Renal pelvis (tissue), 4 donors: ENCODE measurements around the gene NREP. TPM values are rescaled to one million over a fixed set of nuclear protein-coding genes. Genes with fewer than 3 reads are reported as not detected.

Experiments used
- DNase-seq: peaks from one replicate; pipeline ENCODE4 v3.0.0-alpha.2; 2013
- polyA plus RNA-seq, 3 donors: library from polyadenylated mRNA; unstranded; fragments of 120-200 nt; gene quantifications; one replicate each; pipeline ENCODE4 v1.2.1, GENCODE V29; 2013; ENCODE audit not compliant: insufficient read length in 3 of 3

NREP gene
- polyA plus RNA-seq, 3 donors = 704 to 795 (median 747) TPM

GRCh38 chr5:111781200-111781599 is 24.2 kb upstream of the NREP start:
- no peak for DNase-seq

DNA sequence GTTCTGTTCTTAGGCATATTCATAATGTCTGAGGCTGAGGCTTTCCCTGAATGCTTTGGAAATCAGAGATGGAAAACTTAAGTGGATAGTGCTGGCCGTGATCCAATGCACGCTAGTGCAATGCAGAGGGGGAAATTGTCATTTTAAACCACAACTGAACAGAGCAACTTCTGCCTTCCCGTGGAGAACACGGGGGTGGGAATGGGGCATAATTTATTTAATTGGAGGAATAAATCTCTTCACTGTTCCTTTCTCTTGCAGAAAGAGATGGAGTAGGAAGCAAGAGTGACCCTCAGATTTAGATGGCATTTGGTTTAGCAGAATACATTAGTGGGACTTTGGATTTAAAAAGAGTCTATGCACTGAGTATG is 22.9 kb upstream of the NREP start:
- DNase-seq = no peak

- no peak for DNase-seq
Observed at GRCh38 chr5:111779260-111779921, 22.4 kb upstream of the NREP start.

- no peak for DNase-seq
Observed at GRCh38 chr5:111776913-111777781, 20.2 kb upstream of the NREP start.

DNA sequence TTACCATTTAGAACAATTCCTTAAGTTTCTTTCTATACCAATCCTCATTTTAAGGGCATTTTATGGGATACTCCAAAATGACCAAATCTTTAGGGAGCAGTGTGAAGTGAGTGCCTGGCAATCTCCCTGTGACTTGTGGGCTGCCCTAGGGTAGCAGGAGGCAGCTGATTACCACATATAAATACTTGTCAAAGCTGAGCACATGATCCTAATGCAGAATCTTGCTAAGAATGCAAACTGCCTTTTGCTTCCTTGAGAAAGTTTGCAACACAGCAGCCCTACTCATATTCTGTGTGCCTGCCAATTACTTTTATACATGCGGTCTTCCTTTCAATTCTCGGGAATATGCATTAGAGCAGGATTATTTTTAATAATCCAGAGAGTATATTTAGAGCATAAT is 18.2 kb upstream of the NREP start:
- DNase-seq = no peak

GRCh38 chr5:111774525-111774924 is 17.5 kb upstream of the NREP start:
- DNase-seq = no peak

DNA sequence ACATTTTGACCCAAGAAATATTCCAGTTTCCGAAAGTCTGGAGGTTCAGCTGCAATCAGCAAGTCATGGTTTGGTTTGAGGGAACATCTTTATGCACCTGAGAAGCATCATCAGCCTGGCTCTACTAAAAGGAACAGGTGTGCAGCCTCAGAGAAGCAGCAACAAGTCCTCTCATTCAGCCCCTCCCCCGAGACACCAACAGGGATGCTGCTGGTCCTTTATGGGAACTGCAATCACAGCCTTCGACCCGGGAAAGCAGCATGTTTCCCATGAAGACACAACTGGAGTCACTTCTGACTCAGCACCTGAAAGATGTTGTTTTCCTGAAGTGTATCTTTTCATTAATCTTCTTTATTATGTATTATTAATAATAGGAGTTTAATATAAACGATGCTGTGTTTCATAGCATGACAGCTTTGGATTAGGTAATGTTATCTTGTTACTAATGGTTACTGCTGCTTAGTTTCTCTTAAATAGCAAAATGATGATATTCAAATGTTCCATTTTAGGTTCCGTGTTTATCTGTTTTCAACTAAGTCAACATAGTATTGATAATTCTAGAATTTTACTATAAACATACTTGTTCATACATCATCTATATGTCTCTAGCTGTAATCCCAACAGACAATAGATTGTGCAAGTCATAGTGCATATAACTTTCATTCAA is 15.6 kb upstream of the NREP start:
- no peak for DNase-seq

DNA sequence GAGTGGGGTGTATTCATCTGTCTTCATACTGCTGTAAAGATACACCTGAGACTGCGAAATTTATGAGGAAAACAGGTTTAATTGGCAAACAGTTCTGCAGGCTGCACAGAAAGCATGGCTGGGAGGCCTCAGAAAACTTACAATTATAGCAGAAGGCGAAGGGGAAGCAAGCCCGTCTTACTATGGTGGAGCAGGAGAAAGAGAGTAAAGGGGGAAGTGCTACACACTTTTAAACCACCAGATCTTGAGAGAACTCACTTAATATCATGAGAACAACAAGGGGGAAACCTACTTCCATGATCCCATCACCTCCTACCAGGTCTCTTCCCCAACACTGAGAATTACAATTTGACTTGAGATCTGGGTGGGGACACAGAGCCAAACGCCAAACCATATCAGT is 12.5 kb upstream of the NREP start:
- DNase-seq = no peak

DNA sequence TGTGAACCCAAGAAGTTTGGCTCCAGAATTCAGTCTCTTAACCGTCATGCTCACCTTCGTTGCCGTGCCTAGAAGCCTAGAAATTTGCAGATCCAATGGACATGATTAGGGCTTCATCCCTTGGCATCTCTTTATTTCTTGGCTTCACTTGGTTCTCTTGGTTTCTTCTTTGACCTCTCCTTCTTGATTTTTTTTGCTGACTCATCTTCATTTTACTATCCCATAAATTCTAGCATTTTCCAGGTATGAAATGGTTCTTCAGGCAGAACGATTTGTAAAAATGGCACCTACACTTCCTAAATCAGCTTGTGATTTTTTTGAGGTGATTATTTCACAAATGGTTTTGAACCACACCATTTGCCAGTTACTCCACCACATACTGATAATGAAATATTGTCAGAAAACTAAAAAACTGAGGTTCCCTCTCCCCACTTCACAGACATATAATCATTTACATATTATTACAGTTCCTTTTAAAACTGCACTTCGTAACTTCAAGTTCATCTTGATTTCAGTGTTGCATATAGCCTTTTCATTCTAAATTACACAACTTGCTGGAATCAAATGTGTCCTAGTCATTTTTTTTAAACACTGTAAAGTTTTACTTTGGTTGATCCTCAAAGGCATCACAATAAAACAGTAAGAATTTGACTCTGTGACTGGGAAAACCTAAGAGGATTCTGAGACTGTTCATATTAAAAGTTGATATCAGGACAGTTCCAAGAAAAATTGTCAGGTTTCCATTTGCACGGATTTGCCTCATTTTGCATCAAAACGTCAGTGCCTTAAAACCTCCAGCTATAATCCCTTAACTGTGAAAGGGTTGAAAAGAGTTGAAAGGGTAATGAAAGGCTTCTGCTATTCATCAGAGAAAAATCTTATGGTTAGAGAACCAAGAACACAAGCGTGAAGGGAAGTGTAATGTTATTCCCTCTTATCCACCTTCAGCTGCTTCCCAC is 8.9 kb upstream of the NREP start:
- DNase-seq = no peak

- no peak for DNase-seq
Observed at GRCh38 chr5:111764019-111764418, 7.0 kb upstream of the NREP start.

DNA sequence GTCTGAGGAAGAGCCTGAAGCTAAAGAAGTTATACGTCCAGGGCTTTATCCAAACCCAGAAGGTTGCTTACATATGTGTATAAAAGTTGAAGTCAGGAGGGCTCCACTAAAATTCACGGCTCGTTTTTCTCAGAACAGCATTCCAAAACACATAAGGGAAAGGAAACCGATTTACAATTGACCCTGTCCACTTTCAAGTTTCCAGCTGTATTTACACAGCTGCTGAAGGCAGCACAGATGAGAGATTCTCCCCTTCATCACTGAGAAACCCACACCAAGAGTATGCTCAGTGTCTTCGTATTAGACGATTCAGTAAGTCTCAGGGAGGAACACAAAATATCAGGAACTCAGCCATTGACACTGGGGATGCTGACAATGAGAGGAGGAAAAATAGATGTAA is 5.9 kb upstream of the NREP start:
- DNase-seq = peak; percentile 80

DNA sequence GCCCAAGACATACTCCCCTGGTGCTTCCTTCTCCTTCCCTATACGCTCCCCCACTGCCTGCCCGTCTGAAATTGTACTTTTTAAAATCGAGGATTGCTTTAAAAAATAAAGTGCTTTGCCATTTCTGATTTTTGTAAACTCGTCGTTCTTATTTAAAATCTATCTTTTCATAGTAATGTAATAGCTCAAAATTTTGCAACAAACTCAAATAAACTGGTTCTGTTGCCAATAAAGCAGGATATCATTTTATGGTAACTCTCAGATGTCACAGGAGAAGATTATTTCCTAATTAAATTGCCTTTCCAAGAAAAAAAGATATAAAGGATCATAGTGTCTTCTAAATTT is 1.3 kb upstream of the NREP start:
- DNase-seq = no peak

- peak; percentile 95 for DNase-seq
Observed at GRCh38 chr5:111757355-111758283, 625 bp upstream of the NREP start.

DNA sequence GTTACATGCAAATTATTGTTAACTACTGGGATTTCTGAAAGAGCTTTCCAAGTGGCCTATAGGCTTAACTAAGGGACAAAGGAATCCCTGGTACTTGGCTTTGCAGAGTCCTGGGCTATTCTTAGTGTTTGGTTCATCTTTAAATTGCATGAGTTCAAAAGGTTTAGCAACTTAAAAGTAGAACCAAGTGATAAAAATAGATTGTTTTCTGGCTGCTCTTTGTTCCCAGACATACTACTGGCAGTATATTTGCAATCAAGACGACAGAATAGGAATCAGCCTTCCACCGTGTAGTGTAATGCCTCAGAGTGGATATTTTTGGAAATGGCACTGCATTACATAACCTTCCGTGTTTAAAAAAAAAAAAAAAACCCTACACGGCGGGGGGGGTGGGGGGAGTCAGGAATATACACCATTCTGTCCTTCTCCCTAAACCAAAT is 1.0 kb downstream of the NREP start:
- peak; percentile 70 for DNase-seq

GRCh38 chr5:111755345-111755941 is 1.6 kb downstream of the NREP start:
- no peak for DNase-seq

DNA sequence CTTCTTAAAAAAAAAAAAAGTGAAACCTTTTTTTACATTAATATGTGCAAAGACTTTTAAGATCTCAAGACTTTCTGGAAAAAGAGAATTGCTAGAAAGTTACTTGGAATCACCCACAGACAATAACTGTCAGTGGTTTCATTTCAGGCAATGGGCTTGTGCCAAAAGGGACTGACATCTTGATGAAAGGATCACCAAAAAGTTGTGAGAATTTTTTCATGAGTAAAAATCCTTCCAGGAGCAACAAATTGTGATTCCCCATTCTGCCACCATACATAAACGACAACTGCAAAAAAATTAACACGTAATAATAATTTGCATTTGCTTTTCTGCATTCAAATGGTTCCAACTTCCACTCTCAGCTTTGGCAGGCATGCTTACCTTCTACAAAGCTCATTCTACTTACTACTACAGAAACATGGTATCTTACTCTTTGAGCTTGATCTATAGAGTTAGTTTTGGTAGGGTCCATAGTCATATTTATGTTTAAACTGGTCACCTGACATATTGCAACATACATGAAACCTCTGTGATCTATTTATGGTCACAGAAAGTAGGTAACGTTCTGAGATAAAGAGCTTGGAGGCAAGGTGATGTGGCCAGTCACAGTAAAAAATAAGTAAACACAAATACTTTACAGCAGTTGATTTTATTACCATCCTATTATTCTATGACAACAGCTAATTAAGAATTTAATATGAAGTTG is 3.0 kb downstream of the NREP start:
- DNase-seq = no peak

DNA sequence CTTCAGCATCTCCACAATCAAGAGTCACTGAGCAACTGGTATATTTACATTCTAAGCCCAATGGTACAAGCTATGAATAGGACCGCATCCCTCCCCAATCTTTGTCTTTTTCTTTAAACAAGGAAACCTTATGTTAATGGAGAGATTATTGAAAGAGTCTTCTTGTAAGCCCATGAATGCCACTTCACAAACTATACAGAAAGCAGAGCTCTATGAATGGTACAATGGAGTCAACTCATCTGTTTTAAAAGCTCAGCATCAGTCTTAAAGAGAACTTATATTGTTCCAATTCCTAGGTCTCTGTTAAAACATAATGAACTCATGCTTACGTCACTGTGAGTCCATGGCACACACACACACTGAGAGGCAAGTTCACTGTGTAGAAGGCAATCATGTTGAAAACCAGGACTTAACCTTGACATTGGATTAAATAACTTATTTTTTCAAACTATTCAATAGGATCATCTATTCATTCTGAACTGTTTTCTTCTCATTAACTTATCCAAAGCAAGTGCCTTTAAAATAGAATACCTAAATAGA is 4.5 kb downstream of the NREP start:
- no peak for DNase-seq

DNA sequence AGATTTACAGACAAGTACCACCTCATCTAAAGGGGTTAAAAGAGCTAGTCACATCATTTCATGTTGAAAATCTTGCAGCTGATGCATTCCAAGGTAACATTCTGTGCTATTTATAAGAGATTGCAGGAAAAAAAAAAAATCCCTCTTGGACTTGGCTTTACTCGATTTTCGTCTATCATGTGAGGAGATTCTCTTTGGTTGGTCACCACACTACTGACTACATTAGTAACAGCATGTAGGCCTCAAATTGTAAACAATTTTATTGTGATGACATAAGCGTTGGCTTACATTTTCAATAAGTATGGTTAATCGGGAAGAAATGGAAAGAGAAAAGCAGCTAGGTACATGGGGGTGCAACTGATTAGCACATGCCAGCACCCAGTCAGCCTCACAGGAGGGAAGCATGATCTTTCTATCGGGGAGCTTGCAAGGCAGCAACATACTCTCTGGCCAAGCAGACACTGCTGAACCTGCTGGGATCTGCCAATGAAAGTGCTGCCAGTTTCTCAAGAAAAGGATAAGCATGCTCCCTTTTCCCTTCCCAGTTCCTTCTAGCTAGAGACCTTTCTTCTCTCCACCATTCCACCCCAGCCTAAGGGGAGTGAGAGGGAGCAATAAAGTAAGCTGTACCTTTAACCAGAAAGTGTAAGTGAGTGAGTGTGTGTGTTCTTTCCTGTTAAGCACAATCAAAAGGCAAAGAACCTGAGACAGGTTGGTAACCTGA is 7.5 kb downstream of the NREP start:
- no peak for DNase-seq
